Measurements from ENCODE around the gene SNRNP48.

SNRNP48 gene

GRCh38 chr6:7588506-7588905, 1.5 kb upstream of the SNRNP48 start:
- DNase-seq (ENCODE audit: low read depth, low spot score) = no peak
- peak overlapping the region; percentile 65 for H3K27ac ChIP-seq

DNA sequence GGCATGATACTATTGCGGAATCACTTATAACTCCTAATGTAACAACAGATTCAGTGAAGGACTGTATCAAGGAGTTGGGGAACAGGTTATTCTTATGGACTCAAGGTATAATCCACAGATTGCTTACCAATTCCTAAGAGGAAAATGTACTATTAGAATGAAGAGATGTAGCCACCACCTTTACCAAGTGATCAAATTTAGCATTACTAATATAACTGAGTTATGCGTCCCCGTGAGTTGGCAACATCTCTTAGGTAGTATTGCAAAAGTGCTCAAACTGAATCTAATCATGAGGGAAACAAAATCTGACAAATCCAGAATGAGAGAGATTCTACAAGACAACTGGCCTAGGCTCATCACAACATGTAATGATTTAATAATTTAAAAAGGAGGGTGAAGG, 777 bp upstream of the SNRNP48 start:
- no peak for DNase-seq (ENCODE audit: low read depth, low spot score)
- H3K27ac ChIP-seq = peak overlapping the region; percentile 65

DNA sequence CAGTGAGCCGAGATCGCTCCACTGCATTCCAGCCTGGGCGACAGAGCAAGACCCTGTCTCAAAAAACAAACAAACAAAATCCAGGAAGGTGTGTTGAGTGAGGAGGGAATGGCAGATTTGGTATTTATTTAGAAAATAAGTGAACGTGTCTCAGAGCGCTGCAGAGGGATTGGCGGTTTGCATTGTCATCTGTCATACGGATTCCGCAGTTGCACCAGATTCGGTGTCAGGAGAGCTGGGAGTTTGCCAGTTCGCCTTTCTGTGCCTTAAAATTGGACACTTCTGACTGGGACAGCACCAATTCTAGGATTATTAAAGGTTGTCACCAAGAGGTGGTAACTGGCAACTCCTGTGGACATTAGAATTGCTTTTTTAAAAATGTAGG, 912 bp downstream of the SNRNP48 start:
- no peak overlapping the region for H3K27ac ChIP-seq

DNA sequence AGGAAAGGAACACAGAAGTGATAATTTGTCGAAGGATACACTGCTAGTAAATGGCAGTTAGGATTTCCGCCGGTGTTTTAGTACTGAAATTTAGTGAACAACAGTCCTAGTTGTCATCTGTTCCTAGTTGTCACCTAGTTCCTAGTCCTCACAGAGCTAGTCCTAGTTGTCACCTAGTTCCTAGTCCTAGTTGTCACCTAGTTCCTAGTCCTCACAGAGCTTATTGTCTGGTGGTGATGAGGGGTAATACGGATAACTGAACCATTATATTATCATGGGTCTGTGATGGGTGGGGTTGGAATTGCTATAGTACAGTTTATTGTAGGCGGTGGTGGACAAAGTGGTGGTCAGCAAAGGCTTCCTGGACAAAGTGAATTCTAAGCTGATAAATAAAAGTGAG, 1.8 kb downstream of the SNRNP48 start:
- no peak overlapping the region for H3K27ac ChIP-seq
- no peak for DNase-seq (ENCODE audit: low read depth, low spot score)

More for the DNA sequence above, 912 bp downstream of the SNRNP48 start:
- DNase-seq (ENCODE audit: low read depth, low spot score) = no peak

GRCh38 chr6:7593229-7593628, 3.2 kb downstream of the SNRNP48 start:
- no peak overlapping the region for H3K27ac ChIP-seq
- DNase-seq (ENCODE audit: low read depth, low spot score) = no peak

DNA sequence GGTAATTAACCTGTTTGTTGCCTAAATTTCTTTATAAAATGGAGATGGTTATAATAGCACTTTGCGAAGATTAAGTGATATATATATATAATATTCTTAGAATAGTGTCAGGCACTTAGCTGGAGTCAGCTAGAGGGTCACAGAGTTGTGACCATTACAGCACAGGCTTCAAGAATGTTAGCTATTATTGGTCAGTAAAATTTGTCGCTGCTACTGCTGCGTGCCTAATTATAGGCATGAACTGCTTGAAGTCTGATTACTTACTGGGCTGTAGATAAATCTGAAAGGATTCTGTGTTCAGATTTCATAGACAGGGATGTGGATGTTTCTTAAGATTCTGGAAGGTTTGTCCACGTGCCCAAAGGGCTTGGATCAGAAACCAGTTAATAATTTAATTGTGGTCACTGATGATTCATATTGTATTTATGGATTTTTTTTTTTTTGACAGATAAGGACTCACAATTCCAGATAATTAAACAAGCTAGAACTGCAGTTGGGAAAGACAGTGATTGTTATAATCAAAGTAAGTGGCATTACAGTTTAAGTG, 4.7 kb downstream of the SNRNP48 start:
- DNase-seq (ENCODE audit: low read depth, low spot score) = no peak
- no peak overlapping the region for H3K27ac ChIP-seq

DNA sequence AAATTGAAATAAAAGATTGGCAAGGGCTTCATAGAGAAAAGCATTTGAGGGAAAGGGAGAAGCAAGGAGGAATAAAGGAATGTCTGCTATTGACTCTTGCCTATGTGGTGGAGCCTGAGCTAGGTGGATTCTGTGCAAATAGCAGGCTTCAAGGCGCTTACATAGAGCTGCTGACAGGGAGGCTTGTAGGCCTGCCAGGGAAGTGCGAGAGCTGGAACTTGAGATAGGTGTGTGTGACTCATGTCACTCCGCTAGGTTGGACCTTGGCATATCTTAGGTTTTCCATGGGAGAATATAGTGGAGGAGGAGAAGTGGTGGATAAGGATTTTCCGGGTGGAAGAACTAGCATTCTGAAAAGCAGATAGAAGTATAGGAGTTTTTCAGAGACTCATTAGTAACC, 14.0 kb downstream of the SNRNP48 start:
- H3K27ac ChIP-seq = no peak overlapping the region
- DNase-seq (ENCODE audit: low read depth, low spot score) = no peak

DNA sequence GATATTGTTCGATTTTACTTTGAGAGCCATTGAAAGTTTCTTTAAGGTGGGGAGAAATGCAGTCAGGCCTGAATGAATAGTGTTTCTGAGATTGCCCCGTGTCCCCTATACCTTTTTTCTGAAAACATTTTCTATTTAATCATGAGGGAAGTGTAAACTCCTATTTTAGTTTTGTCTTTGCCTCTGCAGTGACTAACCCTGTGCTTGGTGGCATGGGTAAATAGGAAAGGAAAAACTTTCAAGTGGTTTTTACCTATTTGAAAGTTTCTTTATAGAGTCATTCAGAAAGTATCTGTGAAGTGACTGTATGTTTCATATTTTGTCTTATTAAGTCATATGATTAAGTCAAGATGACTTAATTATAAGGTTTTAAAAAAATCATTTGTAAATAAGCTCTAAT, 14.5 kb downstream of the SNRNP48 start:
- no peak for DNase-seq (ENCODE audit: low read depth, low spot score)
- H3K27ac ChIP-seq = no peak overlapping the region

GRCh38 chr6:7615611-7616383, 25.8 kb downstream of the SNRNP48 start:
- H3K27ac ChIP-seq = peak overlapping the region; percentile 50
- DNase-seq (ENCODE audit: low read depth, low spot score) = no peak

DNA sequence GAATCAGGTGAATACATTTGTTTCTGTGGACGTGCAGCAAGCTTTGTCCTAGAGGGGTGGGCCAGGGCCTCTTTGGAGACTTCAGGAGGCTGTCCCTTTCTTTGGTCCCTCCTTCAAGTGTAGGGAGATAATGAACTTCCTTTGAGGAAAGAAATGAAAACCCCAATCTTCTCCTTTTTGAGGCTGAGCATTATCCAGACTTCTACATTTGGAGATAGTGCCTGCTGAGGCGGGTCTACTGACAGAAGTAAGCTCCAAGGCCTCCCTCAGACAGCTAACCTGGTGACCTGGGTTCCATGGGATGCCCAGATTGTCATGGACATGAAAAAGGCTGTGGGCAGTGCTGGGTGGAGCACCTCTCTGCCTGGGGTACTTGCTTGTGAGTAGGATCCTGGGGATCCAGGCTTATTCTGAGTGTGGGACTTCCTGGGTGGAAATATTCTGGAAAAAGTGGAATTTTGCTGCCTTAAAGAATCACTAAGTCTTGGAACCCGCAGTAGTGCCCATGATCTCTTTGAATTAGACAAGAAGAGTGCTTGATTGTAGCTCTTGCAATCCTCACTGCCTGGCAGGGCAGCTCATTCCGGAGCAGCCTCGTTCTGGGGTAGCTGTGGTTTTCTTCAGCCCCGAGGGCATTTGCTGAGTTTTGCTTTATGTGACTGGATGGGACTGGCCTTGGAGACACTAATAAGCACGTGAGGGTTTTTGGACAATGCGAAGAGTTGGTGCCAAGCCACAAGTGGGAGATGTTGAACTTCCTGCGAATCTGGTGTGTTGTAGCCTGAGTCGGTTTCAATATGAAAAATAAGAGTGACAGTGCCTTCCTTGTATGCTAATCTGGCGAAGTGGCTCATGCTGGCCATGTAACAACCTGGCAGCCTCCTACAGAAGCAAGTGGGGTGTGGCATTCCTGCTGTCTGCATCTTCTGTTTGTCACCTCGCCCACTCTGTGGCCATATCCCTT, 28.1 kb downstream of the SNRNP48 start:
- DNase-seq (ENCODE audit: low read depth, low spot score) = peak; percentile 80
- H3K27ac ChIP-seq = peak overlapping the region; percentile 48

DNA sequence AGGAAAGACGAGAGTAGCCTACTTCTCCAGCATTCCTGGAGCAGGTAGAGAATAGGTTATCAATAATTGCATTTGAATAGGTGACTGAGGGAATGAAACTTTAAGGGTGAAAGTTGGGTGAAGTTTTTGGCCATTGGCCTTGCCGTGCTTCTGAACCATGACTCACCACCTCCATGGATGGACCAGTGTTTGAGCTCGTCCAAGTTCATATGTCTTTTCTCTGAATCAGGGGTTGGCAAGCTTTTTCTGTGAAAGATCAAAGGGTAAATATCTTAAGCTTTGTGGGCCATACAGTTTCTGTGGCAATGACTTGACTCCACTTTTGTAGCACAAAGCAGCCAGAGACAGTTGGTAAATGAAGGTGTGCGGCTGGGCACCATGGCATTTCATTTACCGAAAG, 31.8 kb downstream of the SNRNP48 start:
- DNase-seq (ENCODE audit: low read depth, low spot score) = no peak
- no peak overlapping the region for H3K27ac ChIP-seq

DNA sequence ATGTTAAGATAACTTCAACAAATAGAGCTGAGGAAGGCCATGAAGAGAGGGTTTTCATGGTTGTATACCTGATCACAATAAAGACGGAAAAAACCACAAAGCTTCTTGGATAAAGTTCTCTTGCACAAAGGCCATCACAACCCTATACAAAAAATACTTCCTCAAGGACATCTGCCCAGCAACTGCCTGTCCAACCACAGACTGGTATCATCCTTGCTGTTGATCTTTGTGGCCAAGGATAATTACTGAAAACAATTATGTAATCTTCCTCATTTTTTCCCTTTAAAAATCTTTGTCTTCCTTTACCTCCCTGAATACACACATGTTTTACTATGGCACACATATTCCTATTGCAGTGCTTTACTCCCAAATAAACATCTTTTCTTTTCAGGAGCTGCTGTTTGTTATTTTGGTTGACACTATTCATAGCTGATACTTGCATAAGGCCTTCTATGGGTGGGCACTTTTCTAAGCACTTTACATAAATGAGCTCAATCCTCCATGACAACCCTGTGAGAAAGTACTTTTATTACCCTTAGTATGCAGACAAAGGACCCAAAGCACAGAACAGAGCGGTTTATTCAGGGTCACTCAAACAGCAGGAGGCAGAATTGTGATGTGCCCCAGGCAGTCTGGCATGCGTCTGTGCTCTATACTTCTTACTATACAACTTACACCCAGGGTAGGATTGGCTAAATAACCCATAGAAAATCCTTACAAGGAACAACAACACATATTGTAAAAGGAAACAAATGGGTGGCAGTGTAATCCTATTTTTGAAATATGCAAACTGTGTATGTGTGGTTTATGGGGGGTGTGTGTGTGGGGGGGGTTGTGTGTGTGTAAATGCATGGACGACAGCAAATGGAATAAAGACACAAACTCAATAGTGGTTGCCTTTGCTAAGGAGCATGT, 35.1 kb downstream of the SNRNP48 start:
- no peak for DNase-seq (ENCODE audit: low read depth, low spot score)
- H3K27ac ChIP-seq = no peak overlapping the region

- DNase-seq (ENCODE audit: low read depth, low spot score) = no peak
- no peak overlapping the region for H3K27ac ChIP-seq
Measured at GRCh38 chr6:7628479-7628878, 38.5 kb downstream of the SNRNP48 start.

DNA sequence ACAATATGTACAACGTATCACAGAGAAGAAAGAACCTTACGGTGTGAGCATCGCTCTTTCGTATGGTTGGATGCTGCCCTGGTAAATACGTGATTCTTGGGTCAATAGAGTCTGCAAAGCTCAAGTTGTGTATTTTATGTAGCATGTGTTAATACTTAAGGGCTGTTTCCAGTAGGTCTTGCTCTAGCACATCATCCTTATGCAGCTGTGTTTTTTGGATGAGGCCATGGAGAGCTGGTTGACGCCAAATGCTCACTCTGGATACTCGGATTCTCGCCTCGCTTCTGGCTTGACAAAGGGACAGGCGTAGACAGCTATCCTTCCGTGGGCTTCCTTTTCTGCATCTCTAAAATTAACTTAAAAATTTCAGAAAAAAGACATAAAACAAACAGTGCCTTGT, 38.9 kb downstream of the SNRNP48 start:
- no peak for DNase-seq (ENCODE audit: low read depth, low spot score)
- no peak overlapping the region for H3K27ac ChIP-seq

DNA sequence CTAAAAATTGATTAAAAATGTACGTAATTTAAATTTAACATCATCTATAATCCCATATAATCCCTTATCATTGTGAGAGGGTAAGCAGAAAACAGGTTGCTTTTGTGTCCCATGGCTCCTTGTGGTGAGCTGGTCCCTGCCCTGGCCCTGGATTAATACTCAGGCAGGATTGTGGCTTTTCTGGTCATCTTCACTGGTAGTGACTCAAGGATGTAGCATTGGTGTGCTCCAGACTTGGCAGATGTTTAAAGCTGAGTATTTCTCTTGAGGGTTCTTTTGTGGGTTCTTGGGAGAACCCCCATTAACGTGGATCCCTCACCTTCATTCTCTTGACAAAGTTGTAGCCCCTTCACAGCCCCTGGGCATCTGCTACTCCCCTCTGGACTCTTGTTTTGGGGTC, 39.3 kb downstream of the SNRNP48 start:
- no peak for DNase-seq (ENCODE audit: low read depth, low spot score)

GRCh38 chr6:7630792-7631191, 40.8 kb downstream of the SNRNP48 start:
- DNase-seq (ENCODE audit: low read depth, low spot score) = no peak
- no peak overlapping the region for H3K27ac ChIP-seq

More for the DNA sequence above, 39.3 kb downstream of the SNRNP48 start:
- no peak overlapping the region for H3K27ac ChIP-seq

GRCh38 chr6:7631466-7631865, 41.5 kb downstream of the SNRNP48 start:
- H3K27ac ChIP-seq = no peak overlapping the region
- DNase-seq (ENCODE audit: low read depth, low spot score) = no peak

DNA sequence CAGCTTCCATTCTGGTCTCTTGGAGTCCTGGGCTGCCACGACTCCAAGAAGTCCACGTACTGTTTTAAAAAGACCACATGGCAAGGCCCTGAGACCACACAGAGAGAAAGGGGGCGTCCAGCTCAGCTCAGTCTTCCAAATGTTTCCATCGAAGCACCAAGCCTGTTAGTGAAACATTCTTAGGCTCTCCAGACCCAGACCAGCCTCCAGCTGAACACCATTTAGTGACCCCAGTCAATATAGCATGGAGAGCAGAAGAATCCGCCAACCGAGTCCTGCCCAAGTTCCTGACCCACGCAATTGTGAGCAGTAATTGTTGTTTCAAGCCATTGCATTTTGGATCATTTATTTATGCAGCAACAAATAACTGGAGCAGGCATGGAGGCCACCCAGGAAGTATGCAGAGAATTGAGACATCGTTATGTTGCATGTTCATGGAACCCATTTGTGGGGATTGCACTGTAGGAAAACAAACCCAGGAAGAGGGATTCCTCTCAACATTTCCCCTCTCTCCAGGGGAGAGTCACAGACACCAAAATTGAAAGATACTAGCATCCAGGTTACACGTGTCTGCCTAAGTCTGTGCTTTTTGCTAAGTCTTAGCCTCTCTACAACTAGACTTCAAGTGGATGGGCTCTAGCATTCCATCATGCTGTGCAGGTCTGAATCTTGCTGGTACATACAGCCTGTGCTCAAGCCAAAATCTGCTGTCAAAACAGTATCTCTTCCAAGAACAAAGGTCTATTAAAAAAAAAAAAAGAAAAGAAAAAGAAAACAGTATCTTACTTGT, 42.7 kb downstream of the SNRNP48 start:
- no peak for DNase-seq (ENCODE audit: low read depth, low spot score)
- H3K27ac ChIP-seq = no peak overlapping the region

- DNase-seq (ENCODE audit: low read depth, low spot score) = no peak
- H3K27ac ChIP-seq = no peak overlapping the region
Measured at GRCh38 chr6:7633361-7633760, 43.4 kb downstream of the SNRNP48 start.
